Measurements from ENCODE around the gene PSG3.
"Not testable (repeated sequence)": the region's sequence is repeated elsewhere in the genome, so short reads cannot be mapped to it uniquely, and the experiment has no call there.

PSG3 gene

GRCh38 chr19:42740381-42740780, at the start of gene PSG3:
PSG3 (minus strand) TSS chr19:42740481; CDS start chr19:42740384, 97 bp downstream.
- H3K4me1 Mint-ChIP-seq (ENCODE audit: low read depth) = not testable (repeated sequence)
- H3K27me3 Mint-ChIP-seq = peaks cover 35% of the 10 kb centered on the region

GRCh38 chr19:42788766-42789165, 48.5 kb upstream of the PSG3 start:
- H3K9me3 Mint-ChIP-seq; H3K36me3 Mint-ChIP-seq (ENCODE audit: low read depth); H3K27me3 Mint-ChIP-seq; H3K4me1 Mint-ChIP-seq (ENCODE audit: low read depth); H3K27ac Mint-ChIP-seq; H3K4me3 Mint-ChIP-seq: not testable (repeated sequence)

More at GRCh38 chr19:42740381-42740780, at the start of gene PSG3:
- H3K4me3 Mint-ChIP-seq; H3K9me3 Mint-ChIP-seq; H3K36me3 Mint-ChIP-seq (ENCODE audit: low read depth); H3K27ac Mint-ChIP-seq: not testable (repeated sequence)

- not testable (repeated sequence) for H3K36me3 Mint-ChIP-seq (ENCODE audit: low read depth); H3K4me1 Mint-ChIP-seq (ENCODE audit: low read depth); H3K9me3 Mint-ChIP-seq; H3K27me3 Mint-ChIP-seq; H3K4me3 Mint-ChIP-seq; H3K27ac Mint-ChIP-seq
Observed at GRCh38 chr19:42787766-42788165, 47.5 kb upstream of the PSG3 start.

GRCh38 chr19:42776750-42777612, 36.7 kb upstream of the PSG3 start:
- H3K27ac Mint-ChIP-seq; H3K9me3 Mint-ChIP-seq; H3K4me1 Mint-ChIP-seq (ENCODE audit: low read depth); H3K36me3 Mint-ChIP-seq (ENCODE audit: low read depth); H3K4me3 Mint-ChIP-seq: not testable (repeated sequence)
- peaks cover 47% of the 10 kb centered on the region for H3K27me3 Mint-ChIP-seq

GRCh38 chr19:42774510-42775158, 34.4 kb upstream of the PSG3 start:
- not testable (repeated sequence) for H3K4me3 Mint-ChIP-seq; H3K27ac Mint-ChIP-seq; H3K36me3 Mint-ChIP-seq (ENCODE audit: low read depth); H3K4me1 Mint-ChIP-seq (ENCODE audit: low read depth); H3K9me3 Mint-ChIP-seq
- H3K27me3 Mint-ChIP-seq = peaks cover 35% of the 10 kb centered on the region

GRCh38 chr19:42767319-42767718, 27.0 kb upstream of the PSG3 start:
- H3K27me3 Mint-ChIP-seq = peaks cover 10% of the 10 kb centered on the region
- not testable (repeated sequence) for H3K4me3 Mint-ChIP-seq; H3K36me3 Mint-ChIP-seq (ENCODE audit: low read depth); H3K4me1 Mint-ChIP-seq (ENCODE audit: low read depth); H3K27ac Mint-ChIP-seq; H3K9me3 Mint-ChIP-seq

GRCh38 chr19:42766871-42767270, 26.6 kb upstream of the PSG3 start:
- H3K36me3 Mint-ChIP-seq (ENCODE audit: low read depth); H3K9me3 Mint-ChIP-seq; H3K4me3 Mint-ChIP-seq; H3K27me3 Mint-ChIP-seq; H3K4me1 Mint-ChIP-seq (ENCODE audit: low read depth); H3K27ac Mint-ChIP-seq: not testable (repeated sequence)

- H3K9me3 Mint-ChIP-seq = no peaks in the 10 kb centered on the region
- H3K4me1 Mint-ChIP-seq (ENCODE audit: low read depth) = peaks cover 5% of the 10 kb centered on the region
- no peak overlapping the region for H3K27ac Mint-ChIP-seq
- H3K4me3 Mint-ChIP-seq = no peak overlapping the region
- peaks cover 3% of the 10 kb centered on the region for H3K27me3 Mint-ChIP-seq
- no peaks in the 10 kb centered on the region for H3K36me3 Mint-ChIP-seq (ENCODE audit: low read depth)
Observed at GRCh38 chr19:42764836-42765235, 24.6 kb upstream of the PSG3 start.

GRCh38 chr19:42762789-42763188, 22.5 kb upstream of the PSG3 start:
- H3K27me3 Mint-ChIP-seq = peaks cover 3% of the 10 kb centered on the region

GRCh38 chr19:42761924-42762295, 21.6 kb upstream of the PSG3 start:
- H3K4me1 Mint-ChIP-seq (ENCODE audit: low read depth); H3K9me3 Mint-ChIP-seq; H3K4me3 Mint-ChIP-seq; H3K27me3 Mint-ChIP-seq; H3K27ac Mint-ChIP-seq; H3K36me3 Mint-ChIP-seq (ENCODE audit: low read depth): not testable (repeated sequence)

More at GRCh38 chr19:42762789-42763188, 22.5 kb upstream of the PSG3 start:
- no peaks in the 10 kb centered on the region for H3K36me3 Mint-ChIP-seq (ENCODE audit: low read depth)
- no peak overlapping the region for H3K27ac Mint-ChIP-seq
- no peaks in the 10 kb centered on the region for H3K9me3 Mint-ChIP-seq
- H3K4me3 Mint-ChIP-seq = no peak overlapping the region
- H3K4me1 Mint-ChIP-seq (ENCODE audit: low read depth) = peaks cover 5% of the 10 kb centered on the region

- not testable (repeated sequence) for H3K4me1 Mint-ChIP-seq (ENCODE audit: low read depth)
Observed at GRCh38 chr19:42760954-42761923, 21.0 kb upstream of the PSG3 start.

GRCh38 chr19:42758667-42759066, 18.4 kb upstream of the PSG3 start:
- H3K9me3 Mint-ChIP-seq = not testable (repeated sequence)

More at GRCh38 chr19:42760954-42761923, 21.0 kb upstream of the PSG3 start:
- H3K36me3 Mint-ChIP-seq (ENCODE audit: low read depth); H3K27me3 Mint-ChIP-seq; H3K4me3 Mint-ChIP-seq; H3K27ac Mint-ChIP-seq; H3K9me3 Mint-ChIP-seq: not testable (repeated sequence)

GRCh38 chr19:42752246-42752645, 12.0 kb upstream of the PSG3 start:
- not testable (repeated sequence) for H3K4me1 Mint-ChIP-seq (ENCODE audit: low read depth); H3K36me3 Mint-ChIP-seq (ENCODE audit: low read depth); H3K27ac Mint-ChIP-seq; H3K4me3 Mint-ChIP-seq; H3K9me3 Mint-ChIP-seq
- H3K27me3 Mint-ChIP-seq = peaks cover 15% of the 10 kb centered on the region

More at GRCh38 chr19:42758667-42759066, 18.4 kb upstream of the PSG3 start:
- not testable (repeated sequence) for H3K36me3 Mint-ChIP-seq (ENCODE audit: low read depth); H3K4me3 Mint-ChIP-seq; H3K4me1 Mint-ChIP-seq (ENCODE audit: low read depth); H3K27me3 Mint-ChIP-seq; H3K27ac Mint-ChIP-seq

GRCh38 chr19:42741726-42742607, 1.7 kb upstream of the PSG3 start:
- not testable (repeated sequence) for H3K4me1 Mint-ChIP-seq (ENCODE audit: low read depth); H3K36me3 Mint-ChIP-seq (ENCODE audit: low read depth); H3K9me3 Mint-ChIP-seq; H3K27ac Mint-ChIP-seq; H3K4me3 Mint-ChIP-seq
- peaks cover 35% of the 10 kb centered on the region for H3K27me3 Mint-ChIP-seq

All from stimulated activated naive CD8-positive, alpha-beta T cell treated with anti-CD3 and anti-CD28 coated beads, Interleukin-15, Interleukin-2, amounts not matched to agents 100 ng/mL and 50 ng/mL, for 24 hours (primary cell).